Femur (tissue), 1 donor: ENCODE measurements around the gene DDX43.
A peak's percentile ranks its signal among the peaks of the same experiment; 100 is the strongest.
"Not testable (repeated sequence)": the region's sequence is repeated elsewhere in the genome, so short reads cannot be mapped to it uniquely, and the experiment has no call there.

Experiments
- DNase-seq: peaks from one replicate; pipeline ENCODE4 v3.0.0-alpha.2; 2017

Gene DDX43

GRCh38 chr6:73394577-73395354 is at the start of gene DDX43:
Gene DDX43 (plus strand): TSS chr6:73394828. CDS start chr6:73394906, 78 bp downstream.
- DNase-seq = peak; percentile 44

- DNase-seq = no peak
Measured at GRCh38 chr6:73348550-73349204, 46.0 kb upstream of the DDX43 start.

- no peak for DNase-seq
Measured at GRCh38 chr6:73349311-73349710, 45.3 kb upstream of the DDX43 start.

GRCh38 chr6:73353636-73354593 is 40.7 kb upstream of the DDX43 start, which contains the start of gene DPPA5:
Gene DPPA5 (minus strand): TSS chr6:73354276. CDS start chr6:73354225, 51 bp downstream.
- no peak for DNase-seq

GRCh38 chr6:73362358-73362757 is 32.3 kb upstream of the DDX43 start, which contains the start of gene KHDC3L:
Gene KHDC3L (plus strand): TSS chr6:73362658. CDS start chr6:73362730, 72 bp downstream.
- no peak for DNase-seq

- no peak for DNase-seq
Measured at GRCh38 chr6:73362869-73363536, 31.6 kb upstream of the DDX43 start.

GRCh38 chr6:73363537-73363875 is 31.1 kb upstream of the DDX43 start:
- no peak for DNase-seq

- no peak for DNase-seq
Measured at GRCh38 chr6:73364121-73364520, 30.5 kb upstream of the DDX43 start.

- no peak for DNase-seq
Measured at GRCh38 chr6:73364549-73364948, 30.1 kb upstream of the DDX43 start.

- DNase-seq = no peak
Measured at GRCh38 chr6:73367761-73368355, 26.8 kb upstream of the DDX43 start.

GRCh38 chr6:73368675-73369074 is 26.0 kb upstream of the DDX43 start:
- DNase-seq = no peak

- no peak for DNase-seq
Measured at GRCh38 chr6:73369157-73369556, 25.5 kb upstream of the DDX43 start.

GRCh38 chr6:73369563-73369962 is 25.1 kb upstream of the DDX43 start, which contains the start of gene OOEP:
Gene OOEP (minus strand): TSS chr6:73369897. CDS start chr6:73369792, 105 bp downstream.
- DNase-seq = no peak

GRCh38 chr6:73371984-73372383 is 22.6 kb upstream of the DDX43 start:
- no peak for DNase-seq

GRCh38 chr6:73372516-73372915 is 22.1 kb upstream of the DDX43 start:
- no peak for DNase-seq

- no peak for DNase-seq
Measured at GRCh38 chr6:73375216-73375615, 19.4 kb upstream of the DDX43 start.

GRCh38 chr6:73377225-73377624 is 17.4 kb upstream of the DDX43 start:
- no peak for DNase-seq

- not testable (repeated sequence) for DNase-seq
Measured at GRCh38 chr6:73381531-73381930, 13.1 kb upstream of the DDX43 start.

- no peak for DNase-seq
Measured at GRCh38 chr6:73382462-73383113, 12.0 kb upstream of the DDX43 start.

- no peak for DNase-seq
Measured at GRCh38 chr6:73388433-73388799, 6.2 kb upstream of the DDX43 start.

- DNase-seq = peak; percentile 52
Measured at GRCh38 chr6:73388800-73389512, 5.7 kb upstream of the DDX43 start.
